ENCODE measurements around the gene TRMT44.

DNA sequence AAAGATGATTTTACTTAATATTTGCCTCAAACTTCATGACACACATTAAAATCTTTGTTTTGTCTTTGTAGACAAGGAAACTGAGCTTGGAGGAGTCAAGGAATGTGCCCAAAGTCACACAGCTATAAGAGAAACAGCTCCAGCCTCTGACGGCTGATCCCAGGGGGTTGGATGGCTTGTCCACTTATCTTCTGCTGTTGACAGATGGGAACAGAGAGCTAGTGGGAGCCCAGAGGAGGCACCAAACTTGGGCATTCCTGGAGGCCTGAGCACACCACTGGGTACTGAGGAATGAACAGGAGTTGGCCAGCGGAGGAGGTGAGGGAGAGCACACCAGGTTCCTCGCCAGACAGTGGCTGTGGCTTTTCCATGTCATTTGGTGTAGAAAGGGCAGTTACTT, 83.2 kb downstream of the TRMT44 start:
- TF ChIP-seq, protein P1, sequence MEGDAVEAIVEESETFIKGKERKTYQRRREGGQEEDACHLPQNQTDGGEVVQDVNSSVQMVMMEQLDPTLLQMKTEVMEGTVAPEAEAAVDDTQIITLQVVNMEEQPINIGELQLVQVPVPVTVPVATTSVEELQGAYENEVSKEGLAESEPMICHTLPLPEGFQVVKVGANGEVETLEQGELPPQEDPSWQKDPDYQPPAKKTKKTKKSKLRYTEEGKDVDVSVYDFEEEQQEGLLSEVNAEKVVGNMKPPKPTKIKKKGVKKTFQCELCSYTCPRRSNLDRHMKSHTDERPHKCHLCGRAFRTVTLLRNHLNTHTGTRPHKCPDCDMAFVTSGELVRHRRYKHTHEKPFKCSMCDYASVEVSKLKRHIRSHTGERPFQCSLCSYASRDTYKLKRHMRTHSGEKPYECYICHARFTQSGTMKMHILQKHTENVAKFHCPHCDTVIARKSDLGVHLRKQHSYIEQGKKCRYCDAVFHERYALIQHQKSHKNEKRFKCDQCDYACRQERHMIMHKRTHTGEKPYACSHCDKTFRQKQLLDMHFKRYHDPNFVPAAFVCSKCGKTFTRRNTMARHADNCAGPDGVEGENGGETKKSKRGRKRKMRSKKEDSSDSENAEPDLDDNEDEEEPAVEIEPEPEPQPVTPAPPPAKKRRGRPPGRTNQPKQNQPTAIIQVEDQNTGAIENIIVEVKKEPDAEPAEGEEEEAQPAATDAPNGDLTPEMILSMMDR (IDR thresholded peaks at IDR 0.05): no peak
- TF ChIP-seq POLR2A (IDR thresholded peaks at IDR 0.05): no peak

All from adrenal gland (tissue), 5 donors.